Calu3 (cell line): ENCODE data around the gene TNPO2. TPM values are rescaled to one million over a fixed set of nuclear protein-coding genes. Genes with fewer than 3 reads are reported as not detected.
"Not testable (repeated sequence)": the region's sequence is repeated elsewhere in the genome, so short reads cannot be mapped to it uniquely, and the experiment has no call there.

Experiments used
- BruUV-seq: library from RNA; stranded (reverse); fragments of 400-500 nt; replicated peaks from 2 replicates; lab custom pipeline; 2021; lab: Mats Ljungman, UMichigan
- CTCF ChIA-PET: fragments of 300-600 bp; sonication (Branson Sonifier 250); formaldehyde crosslinking; loops from one replicate; lab custom pipeline; 2022; ENCODE audit warnings: antibody characterized with exemption; lab: Charles Lee
- DNase-seq: peaks from one replicate; pipeline ENCODE4 v3.0.0; 2022
- H3K27ac Mint-ChIP-seq: one replicate; pipeline ENCODE4 v1.8.0; 2022; ENCODE audit warnings: mixed read lengths; ENCODE audit not compliant: unreplicated experiment
- H3K27me3 Mint-ChIP-seq: one replicate; pipeline ENCODE4 v1.8.0; 2022; ENCODE audit warnings: mixed read lengths; ENCODE audit not compliant: unreplicated experiment
- H3K36me3 Mint-ChIP-seq: one replicate; pipeline ENCODE4 v1.8.0; 2022; ENCODE audit warnings: mild to moderate bottlenecking, moderate library complexity, mixed read lengths; ENCODE audit not compliant: insufficient read depth, unreplicated experiment
- H3K4me1 Mint-ChIP-seq: one replicate; pipeline ENCODE4 v1.8.0; 2022; ENCODE audit warnings: mild to moderate bottlenecking, low read depth, mixed read lengths; ENCODE audit not compliant: unreplicated experiment
- H3K4me3 Mint-ChIP-seq: one replicate; pipeline ENCODE4 v1.8.0; 2022; ENCODE audit warnings: mild to moderate bottlenecking, low read depth, moderate library complexity, mixed read lengths; ENCODE audit not compliant: unreplicated experiment
- H3K9me3 Mint-ChIP-seq: one replicate; pipeline ENCODE4 v1.8.0; 2022; ENCODE audit warnings: low read depth, mixed read lengths; ENCODE audit not compliant: unreplicated experiment
- intact Hi-C: fragments of 100-400 bp; cut with micrococcal nuclease; formaldehyde crosslinking; loops from one replicate; pipeline ENCODE4 v1.10.0; 2022; ENCODE audit not compliant: unreplicated experiment
- total RNA-seq: library from RNA; stranded (reverse); gene quantifications from 2 replicates; pipeline ENCODE4 v1.2.3, GENCODE V29; 2022
- TF ChIP-seq, protein P1 (sequence below): fragments of 200-600 bp; IDR thresholded peaks from one replicate; pipeline ENCODE4 v1.8.0; 2022; ENCODE audit warnings: antibody characterized with exemption; ENCODE audit not compliant: unreplicated experiment

Gene TNPO2
- total RNA-seq, 1 experiment from 2014 or later, result 67.0 TPM

DNA sequence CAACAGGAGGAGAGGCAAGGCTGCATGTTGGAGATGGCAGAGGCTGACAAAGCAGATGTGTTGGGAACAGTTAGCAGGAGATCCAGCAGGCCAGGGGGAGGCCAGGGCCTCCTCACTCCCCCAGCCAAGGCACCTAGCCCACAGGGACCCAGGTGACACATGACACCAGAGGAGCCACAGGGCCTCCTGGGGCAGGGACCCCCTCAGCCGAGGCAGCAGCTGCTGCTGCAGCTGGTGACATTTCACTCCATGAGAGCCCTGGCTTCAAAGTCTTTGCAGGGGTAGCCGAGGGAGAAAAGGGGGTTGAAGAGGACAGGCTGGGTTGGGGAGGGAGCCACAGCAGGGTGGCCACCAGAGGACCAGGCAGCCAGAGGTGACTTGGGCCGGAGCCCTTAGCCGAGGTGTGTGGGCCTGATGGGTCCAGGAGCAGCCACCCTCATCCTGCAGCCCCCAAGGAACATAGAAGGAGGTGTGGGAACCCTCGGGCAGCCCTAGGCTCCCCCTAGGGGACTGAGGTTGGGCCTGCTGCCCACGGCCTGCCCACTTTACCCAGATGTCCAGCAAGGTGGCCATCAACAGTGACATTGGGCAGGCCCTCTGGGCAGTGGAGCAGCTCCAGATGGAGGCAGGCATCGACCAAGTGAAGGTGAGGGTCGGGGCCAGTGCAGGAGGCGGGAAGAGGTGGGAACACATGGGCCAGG lies 36.1 kb downstream of the TNPO2 start, which contains the start of gene GNG14:
GNG14 (plus strand) TSS at position 503 of the 701 bp plus-strand sequence; CDS start at position 554, 51 bp downstream.
- DNase-seq, result no peak
- TF ChIP-seq, protein P1, sequence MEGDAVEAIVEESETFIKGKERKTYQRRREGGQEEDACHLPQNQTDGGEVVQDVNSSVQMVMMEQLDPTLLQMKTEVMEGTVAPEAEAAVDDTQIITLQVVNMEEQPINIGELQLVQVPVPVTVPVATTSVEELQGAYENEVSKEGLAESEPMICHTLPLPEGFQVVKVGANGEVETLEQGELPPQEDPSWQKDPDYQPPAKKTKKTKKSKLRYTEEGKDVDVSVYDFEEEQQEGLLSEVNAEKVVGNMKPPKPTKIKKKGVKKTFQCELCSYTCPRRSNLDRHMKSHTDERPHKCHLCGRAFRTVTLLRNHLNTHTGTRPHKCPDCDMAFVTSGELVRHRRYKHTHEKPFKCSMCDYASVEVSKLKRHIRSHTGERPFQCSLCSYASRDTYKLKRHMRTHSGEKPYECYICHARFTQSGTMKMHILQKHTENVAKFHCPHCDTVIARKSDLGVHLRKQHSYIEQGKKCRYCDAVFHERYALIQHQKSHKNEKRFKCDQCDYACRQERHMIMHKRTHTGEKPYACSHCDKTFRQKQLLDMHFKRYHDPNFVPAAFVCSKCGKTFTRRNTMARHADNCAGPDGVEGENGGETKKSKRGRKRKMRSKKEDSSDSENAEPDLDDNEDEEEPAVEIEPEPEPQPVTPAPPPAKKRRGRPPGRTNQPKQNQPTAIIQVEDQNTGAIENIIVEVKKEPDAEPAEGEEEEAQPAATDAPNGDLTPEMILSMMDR, result no peak
- no peaks in the 10 kb centered on the region for H3K9me3 Mint-ChIP-seq
- CTCF ChIA-PET, result no interaction called here
- intact Hi-C loops, result no loop called here
- no peak within 1 kb of the TSS for H3K27ac Mint-ChIP-seq
- H3K36me3 Mint-ChIP-seq, result peaks cover 24% of the 10 kb centered on the region
- no peaks in the 10 kb centered on the region for H3K27me3 Mint-ChIP-seq
- no TSS peak for BruUV-seq
- H3K4me3 Mint-ChIP-seq, result no peak within 1 kb of the TSS
- no peaks in the 10 kb centered on the region for H3K4me1 Mint-ChIP-seq

DNA sequence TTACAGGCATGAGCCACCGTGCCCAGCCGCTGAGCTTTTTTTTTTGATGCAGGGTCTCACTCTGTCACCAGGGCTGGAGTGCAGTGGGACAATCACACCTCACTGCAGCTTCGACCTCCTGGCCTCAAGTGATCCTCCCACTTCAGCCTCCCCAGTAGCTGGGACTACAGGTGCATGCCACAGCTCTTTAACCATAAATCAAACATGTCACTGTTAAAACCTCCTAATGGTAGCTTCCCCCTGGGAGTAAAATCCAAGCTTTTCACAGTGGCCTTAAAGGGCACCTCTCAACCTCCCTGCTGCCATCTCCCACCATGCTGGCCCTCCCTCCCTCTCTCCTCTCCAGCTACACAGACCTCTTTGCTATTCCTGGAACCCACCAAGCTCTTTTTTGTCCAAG lies 37.9 kb downstream of the TNPO2 start:
- no peak overlapping the region for H3K27ac Mint-ChIP-seq
- H3K36me3 Mint-ChIP-seq, result peaks cover 36% of the 10 kb centered on the region
- H3K9me3 Mint-ChIP-seq, result no peaks in the 10 kb centered on the region
- BruUV-seq, result no TSS peak
- CTCF ChIA-PET, result no interaction called here
- no peak for DNase-seq
- TF ChIP-seq, protein P1, result no peak
- H3K27me3 Mint-ChIP-seq, result no peaks in the 10 kb centered on the region
- peaks cover 5% of the 10 kb centered on the region for H3K4me1 Mint-ChIP-seq
- intact Hi-C loops, result no loop called here
- no peak overlapping the region for H3K4me3 Mint-ChIP-seq

- BruUV-seq, result TSS peak; percentile 80
- peak within 1 kb of the TSS; percentile 87 for H3K4me3 Mint-ChIP-seq
- TF ChIP-seq, protein P1, result no peak
- CTCF ChIA-PET, result interaction anchor here (0.6 to 1.4 kb wide), 2 partner anchors 9 to 500 kb away, joined by 3 to 4 read pairs; no protein-coding TSS in a partner anchor
- peak; percentile 81 for DNase-seq
- H3K27me3 Mint-ChIP-seq, result no peaks in the 10 kb centered on the region
- peaks cover 45% of the 10 kb centered on the region for H3K36me3 Mint-ChIP-seq
- H3K27ac Mint-ChIP-seq, result peak within 1 kb of the TSS; percentile 63
- H3K9me3 Mint-ChIP-seq, result no peaks in the 10 kb centered on the region
- peaks cover 8% of the 10 kb centered on the region for H3K4me1 Mint-ChIP-seq
- intact Hi-C loops, result no loop called here
These were observed 42.4 kb downstream of the TNPO2 start, which contains the start of gene DHPS for GRCh38 chr19:12681074-12681987. TSS of gene DHPS (minus strand) at chr19:12681880. CDS start at chr19:12681766, 114 bp downstream.

- DNase-seq, result no peak
- CTCF ChIA-PET, result no interaction called here
- Mint-ChIP-seq H3K4me3 (no peak overlapping the region), H3K27me3 (no peaks in the 10 kb centered on the region), H3K4me1 (peaks cover 8% of the 10 kb centered on the region), H3K27ac (no peak overlapping the region), H3K9me3 (no peaks in the 10 kb centered on the region), H3K36me3 (peaks cover 54% of the 10 kb centered on the region)
- BruUV-seq, result no TSS peak
- intact Hi-C loops, result no loop called here
- TF ChIP-seq, protein P1, result no peak
These were observed 43.7 kb downstream of the TNPO2 start for GRCh38 chr19:12680034-12680433.

GRCh38 chr19:12678039-12678438 lies 45.7 kb downstream of the TNPO2 start:
- H3K4me1 Mint-ChIP-seq, intact Hi-C loops, H3K27ac Mint-ChIP-seq, H3K4me3 Mint-ChIP-seq, H3K27me3 Mint-ChIP-seq, DNase-seq, BruUV-seq, H3K9me3 Mint-ChIP-seq: not testable (repeated sequence)
- CTCF ChIA-PET, result interaction anchor here (0.6 kb wide), 1 partner anchor 240 kb away, joined by 5 read pairs; no protein-coding TSS in a partner anchor
- peaks cover 52% of the 10 kb centered on the region for H3K36me3 Mint-ChIP-seq
